Natural killer cell (primary cell): ENCODE measurements around the gene BCL2L12. TPM values are rescaled to one million over a fixed set of nuclear protein-coding genes. Genes with fewer than 3 reads are reported as not detected.

Source experiments
- ATAC-seq, 3 donors: fragments of 150-1000 bp in 2 of 3; fragments of 200-7000 bp in 1 of 3; cut with Tn5 transposase; 1 replicate in 1 of 3; 2 replicates in 2 of 3; pipeline ENCODE4 v1.10.0; 2021; ENCODE audit warnings: mild to moderate bottlenecking in 2 of 3, moderate library complexity in 2 of 3
- DNase-seq, 2 donors: peaks; one replicate each; pipeline versions ENCODE4 v3.0.0 to v3.0.0-alpha.2; 2013 to 2021; ENCODE audit warnings: mixed read lengths in 1 of 2
- H3K27ac ChIP-seq: one replicate; pipeline ENCODE4 v1.5.1; 2013; ENCODE audit warnings: mild to moderate bottlenecking, low read length
- H3K27me3 ChIP-seq: one replicate; pipeline ENCODE4 v1.6.1; 2013; ENCODE audit warnings: low read length; ENCODE audit not compliant: control insufficient read depth, insufficient read depth
- H3K36me3 ChIP-seq: one replicate; pipeline ENCODE4 v1.6.1; 2013; ENCODE audit warnings: low read length; ENCODE audit not compliant: control insufficient read depth, insufficient read depth
- H3K4me1 ChIP-seq: one replicate; pipeline ENCODE4 v1.6.1; 2013; ENCODE audit warnings: low read length; ENCODE audit not compliant: control insufficient read depth, insufficient read depth
- H3K4me3 ChIP-seq: one replicate; pipeline ENCODE4 v1.5.1; 2013; ENCODE audit warnings: low read length
- H3K9me3 ChIP-seq: one replicate; pipeline ENCODE4 v1.6.1; 2013; ENCODE audit warnings: low read length; ENCODE audit not compliant: control insufficient read depth, insufficient read depth
- H3K27ac Mint-ChIP-seq, 2 donors: one replicate each; pipeline ENCODE4 v1.8.0; 2022; ENCODE audit warnings: mild to moderate bottlenecking in 2 of 2, mixed read lengths in 2 of 2, moderate library complexity in 1 of 2
- H3K27me3 Mint-ChIP-seq, 2 donors: one replicate each; pipeline ENCODE4 v1.8.0; 2022; ENCODE audit warnings: low read depth in 2 of 2, mixed read lengths in 2 of 2
- H3K36me3 Mint-ChIP-seq: one replicate; pipeline ENCODE4 v1.8.0; 2022; ENCODE audit warnings: mixed read lengths
- H3K4me1 Mint-ChIP-seq, 2 donors: one replicate each; pipeline ENCODE4 v1.8.0; 2022; ENCODE audit warnings: mixed read lengths in 2 of 2
- H3K4me3 Mint-ChIP-seq: one replicate; pipeline ENCODE4 v1.8.0; 2022; ENCODE audit warnings: mild to moderate bottlenecking, moderate library complexity, mixed read lengths
- H3K9me3 Mint-ChIP-seq, 2 donors: one replicate each; pipeline ENCODE4 v1.8.0; 2022; ENCODE audit warnings: mixed read lengths in 2 of 2
- WGBS: methylation state at CpG from one replicate; pipeline ENCODE4 v1.1.7; 2013; ENCODE audit warnings: missing lambda C conversion rate; ENCODE audit not compliant: insufficient coverage; 5-methylcytosine and 5-hydroxymethylcytosine counted together
- intact Hi-C: fragments of 100-400 bp; cut with micrococcal nuclease; formaldehyde crosslinking; loops from one replicate; pipeline ENCODE4 v1.14.2; 2022
- total RNA-seq, 4 donors: library from RNA; stranded (reverse); fragments of 120-200 nt in 1 of 4; gene quantifications; one replicate each; pipeline versions ENCODE4 v1.2.3 to v1.2.4, GENCODE V29; 2013 to 2022
- TF ChIP-seq, protein P1 (sequence below): fragments of 200-600 bp; IDR thresholded peaks from one replicate; pipeline ENCODE4 v1.8.0; 2022; ENCODE audit warnings: antibody characterized with exemption

BCL2L12 gene
- total RNA-seq, 3 donors from 2014 or later (not counting 1 experiment from before 2014, with no cell fraction given): 15.6 to 34.6 (median 22.3) TPM

- peaks cover 53% of the 10 kb centered on the region for H3K36me3 ChIP-seq
- H3K27me3 ChIP-seq: no peaks in the 10 kb centered on the region
- H3K4me1 Mint-ChIP-seq: peaks cover 33 to 51% of the 10 kb centered on the region in 2 donors
- no peaks in the 10 kb centered on the region for H3K36me3 Mint-ChIP-seq
- DNase-seq (no peak), ATAC-seq (no peak)
- no peak overlapping the region for H3K4me3 ChIP-seq
- whole genome bisulfite sequencing: 99% methylated on average over 16 of the region's 16 CpGs
- no peaks in the 10 kb centered on the region for H3K9me3 Mint-ChIP-seq
- TF ChIP-seq, protein P1, sequence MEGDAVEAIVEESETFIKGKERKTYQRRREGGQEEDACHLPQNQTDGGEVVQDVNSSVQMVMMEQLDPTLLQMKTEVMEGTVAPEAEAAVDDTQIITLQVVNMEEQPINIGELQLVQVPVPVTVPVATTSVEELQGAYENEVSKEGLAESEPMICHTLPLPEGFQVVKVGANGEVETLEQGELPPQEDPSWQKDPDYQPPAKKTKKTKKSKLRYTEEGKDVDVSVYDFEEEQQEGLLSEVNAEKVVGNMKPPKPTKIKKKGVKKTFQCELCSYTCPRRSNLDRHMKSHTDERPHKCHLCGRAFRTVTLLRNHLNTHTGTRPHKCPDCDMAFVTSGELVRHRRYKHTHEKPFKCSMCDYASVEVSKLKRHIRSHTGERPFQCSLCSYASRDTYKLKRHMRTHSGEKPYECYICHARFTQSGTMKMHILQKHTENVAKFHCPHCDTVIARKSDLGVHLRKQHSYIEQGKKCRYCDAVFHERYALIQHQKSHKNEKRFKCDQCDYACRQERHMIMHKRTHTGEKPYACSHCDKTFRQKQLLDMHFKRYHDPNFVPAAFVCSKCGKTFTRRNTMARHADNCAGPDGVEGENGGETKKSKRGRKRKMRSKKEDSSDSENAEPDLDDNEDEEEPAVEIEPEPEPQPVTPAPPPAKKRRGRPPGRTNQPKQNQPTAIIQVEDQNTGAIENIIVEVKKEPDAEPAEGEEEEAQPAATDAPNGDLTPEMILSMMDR: no peak
- no peaks in the 10 kb centered on the region for H3K27me3 Mint-ChIP-seq
- intact Hi-C loops: no loop called here
- H3K9me3 ChIP-seq: no peaks in the 10 kb centered on the region
- peaks cover 34% of the 10 kb centered on the region for H3K4me1 ChIP-seq
- H3K27ac ChIP-seq: no peak overlapping the region
- H3K4me3 Mint-ChIP-seq: no peak overlapping the region
- H3K27ac Mint-ChIP-seq: peak overlapping the region; percentile 56 to 96
Observed at GRCh38 chr19:49662011-49662410, 3.7 kb upstream of the BCL2L12 start.

DNA sequence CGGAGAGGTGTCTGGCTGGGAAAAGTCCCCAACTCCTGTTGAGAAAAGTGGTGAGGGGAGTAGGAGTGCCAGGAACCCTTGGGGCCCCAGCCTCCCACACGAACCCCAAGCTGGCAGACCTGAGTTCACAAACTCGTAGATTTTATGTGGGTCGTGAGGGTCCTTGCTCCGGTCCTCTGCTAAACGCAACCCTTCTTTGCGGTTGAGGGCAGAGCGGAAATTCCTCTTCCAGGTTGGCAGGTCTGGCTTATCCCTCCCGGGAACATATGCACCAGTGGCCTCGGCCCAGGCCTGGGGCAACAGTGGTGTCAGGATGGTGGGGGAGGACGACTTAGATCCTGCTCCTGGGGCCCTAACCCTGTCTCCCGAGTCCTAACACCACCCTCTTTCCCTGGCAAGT is 2.5 kb upstream of the BCL2L12 start:
- Mint-ChIP-seq H3K4me1 (peaks cover 33 to 50% of the 10 kb centered on the region in 2 donors), H3K4me3 (peak overlapping the region; percentile 52), H3K27ac (peak overlapping the region; percentile 96 to 99), H3K9me3 (no peaks in the 10 kb centered on the region), H3K36me3 (no peaks in the 10 kb centered on the region), H3K27me3 (no peaks in the 10 kb centered on the region)
- Histone ChIP-seq H3K27me3 (no peaks in the 10 kb centered on the region), H3K36me3 (peaks cover 41% of the 10 kb centered on the region), H3K4me1 (peaks cover 34% of the 10 kb centered on the region), H3K9me3 (no peaks in the 10 kb centered on the region), H3K4me3 (no peak overlapping the region), H3K27ac (peak overlapping the region; percentile 73)
- DNase-seq (no peak), ATAC-seq (no peak)
- WGBS: 97% methylated on average over 12 of the region's 12 CpGs
- TF ChIP-seq, protein P1: no peak
- intact Hi-C loops: no loop called here

GRCh38 chr19:49664171-49665035 is 1.3 kb upstream of the BCL2L12 start:
- Mint-ChIP-seq H3K36me3 (no peaks in the 10 kb centered on the region), H3K4me3 (peak overlapping the region; percentile 99), H3K27ac (peak overlapping the region; percentile 96 to 99), H3K27me3 (no peaks in the 10 kb centered on the region), H3K9me3 (no peaks in the 10 kb centered on the region), H3K4me1 (peaks cover 33 to 50% of the 10 kb centered on the region in 2 donors)
- Histone ChIP-seq H3K36me3 (peaks cover 29% of the 10 kb centered on the region), H3K27ac (peak overlapping the region; percentile 73), H3K4me3 (peak overlapping the region; percentile 91), H3K27me3 (no peaks in the 10 kb centered on the region), H3K4me1 (peaks cover 34% of the 10 kb centered on the region), H3K9me3 (no peaks in the 10 kb centered on the region)
- intact Hi-C loops: loop anchor here (1.0 to 2.0 kb wide), 3 partner anchors 12 to 22 kb away; partner anchors contain the start of gene SCAF1
- DNase-seq (peak; percentile 85 to 94), ATAC-seq (peak; percentile 71 to 86 (median 74))
- TF ChIP-seq, protein P1: no peak
- WGBS: under 1% methylated on average over 53 of the region's 53 CpGs
